GM19468 (cell line): Measurements from ENCODE around the gene LYZL1.
"Not testable (repeated sequence)": the region's sequence is repeated elsewhere in the genome, so short reads cannot be mapped to it uniquely, and the experiment has no call there.

Experiments
- ATAC-seq: cut with Tn5 transposase; IDR thresholded peaks from one replicate; pipeline ENCODE4 v1.9.1; 2021; ENCODE audit warnings: mild to moderate bottlenecking, moderate library complexity, moderate number of reproducible peaks; ENCODE audit not compliant: unreplicated experiment; ENCODE audit errors: extremely low read depth

LYZL1 gene

DNA sequence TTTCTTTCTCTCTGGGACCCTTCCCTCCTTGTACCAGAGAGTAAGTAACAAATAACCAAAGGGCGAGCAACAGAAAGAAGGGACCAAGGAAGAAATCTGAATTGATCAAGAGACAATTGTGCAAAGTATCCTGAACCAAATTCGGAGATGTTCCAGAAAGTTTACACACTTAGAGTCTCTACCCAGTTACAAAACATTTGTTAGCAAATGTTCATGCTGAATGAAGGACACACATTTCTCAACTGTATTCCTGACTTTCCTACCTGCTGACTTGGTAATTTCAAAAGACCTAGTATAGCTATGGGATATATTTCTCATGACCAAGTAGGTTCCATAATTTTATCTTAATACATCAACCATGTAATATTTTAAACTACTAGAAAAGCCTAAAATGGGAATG lies 37.4 kb downstream of the LYZL1 start:
- ATAC-seq, result no peak

DNA sequence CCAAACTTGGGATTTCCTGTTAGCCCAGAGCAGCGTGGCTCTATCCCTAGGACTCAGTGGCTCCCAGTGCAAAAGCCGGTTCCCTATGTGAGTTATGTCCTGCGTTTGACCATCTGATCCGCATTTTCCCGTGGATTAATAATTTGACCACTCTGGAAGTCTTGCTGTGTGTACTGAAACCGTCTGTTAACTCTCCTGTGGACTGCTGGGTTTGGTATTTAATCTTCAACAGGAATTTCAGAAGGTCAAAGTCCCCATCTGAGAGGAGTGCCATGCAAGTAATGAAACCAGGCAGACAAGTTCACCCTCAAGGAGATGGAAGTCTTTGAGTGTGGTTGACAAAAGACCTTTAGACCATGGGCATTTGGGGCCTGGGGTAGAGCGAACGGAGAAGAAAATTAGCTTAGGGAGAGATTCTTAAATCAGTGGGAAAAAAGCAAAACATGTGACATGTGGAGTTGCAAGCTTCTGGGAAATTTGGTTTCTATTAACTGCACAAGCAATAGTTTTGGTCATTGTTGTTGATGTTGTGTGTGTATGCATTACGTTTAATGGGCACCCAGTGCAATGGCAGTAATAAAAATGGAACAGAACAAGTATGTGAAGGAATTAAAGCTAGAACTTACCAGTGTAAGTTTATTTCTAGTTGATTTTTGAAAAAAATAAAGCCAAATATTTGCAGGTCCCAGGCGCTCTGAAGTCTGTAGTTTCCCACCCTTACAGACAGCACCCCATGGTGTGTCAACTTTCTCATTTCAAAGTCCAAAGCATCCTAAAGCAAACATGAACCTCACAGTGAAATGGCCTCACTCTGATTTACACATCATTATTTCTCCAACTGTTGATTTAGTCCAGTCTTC lies 38.2 kb downstream of the LYZL1 start:
- ATAC-seq, result no peak

DNA sequence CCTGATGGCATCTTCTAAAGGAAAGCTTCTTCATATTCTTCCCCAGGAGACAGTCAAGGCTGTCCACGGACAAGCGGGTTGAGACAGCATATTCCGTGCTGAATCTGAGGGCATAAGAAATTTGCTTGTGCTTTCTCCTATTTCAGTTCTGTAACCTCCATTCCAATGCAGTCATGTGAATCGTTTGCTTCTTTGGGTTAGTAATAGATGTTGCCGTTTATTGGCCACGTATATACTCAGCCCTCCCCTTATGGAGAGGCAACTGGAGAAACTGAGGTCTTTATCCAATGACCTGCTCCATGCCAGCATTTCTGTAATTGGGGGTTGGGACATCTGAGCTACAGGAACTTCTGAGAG lies 38.9 kb downstream of the LYZL1 start:
- no peak for ATAC-seq

DNA sequence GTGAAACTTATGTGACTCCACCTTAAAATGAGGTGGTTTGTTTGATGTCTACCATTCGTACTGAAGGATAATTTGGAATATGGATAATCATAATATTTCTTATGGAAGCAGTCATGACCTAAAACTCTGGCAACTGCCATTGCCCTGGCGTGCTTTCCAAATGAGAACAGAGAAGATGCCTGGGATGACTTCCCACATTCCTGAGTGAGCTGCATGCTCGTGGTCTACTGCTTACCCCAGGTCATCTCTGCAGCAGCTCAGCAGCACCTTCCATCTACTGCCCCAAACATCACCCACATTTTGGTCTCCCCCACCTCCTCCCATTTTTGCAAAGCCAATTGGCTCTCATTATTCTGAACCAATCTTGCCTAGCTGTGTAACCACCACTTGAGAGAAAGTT lies 40.1 kb downstream of the LYZL1 start:
- no peak for ATAC-seq

DNA sequence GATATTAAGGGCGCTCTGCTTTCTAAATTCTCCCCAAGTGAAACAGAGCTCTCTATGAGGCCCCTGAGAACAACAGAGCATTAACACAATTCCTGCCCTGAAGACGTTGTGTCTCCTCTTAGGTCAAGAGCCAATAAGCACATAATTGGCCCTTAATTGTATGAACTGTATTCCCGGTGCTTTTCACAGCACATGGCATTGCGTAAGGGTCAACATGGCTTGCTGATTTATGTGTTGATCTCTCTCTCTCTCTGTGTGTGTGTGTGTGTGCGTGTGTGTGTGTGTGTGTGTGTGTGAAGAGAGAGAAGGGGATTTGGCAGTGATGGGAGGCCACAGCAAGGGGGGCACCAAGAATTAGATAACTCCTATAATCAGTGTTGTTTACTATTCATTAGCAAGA lies 40.5 kb downstream of the LYZL1 start:
- ATAC-seq, result no peak

DNA sequence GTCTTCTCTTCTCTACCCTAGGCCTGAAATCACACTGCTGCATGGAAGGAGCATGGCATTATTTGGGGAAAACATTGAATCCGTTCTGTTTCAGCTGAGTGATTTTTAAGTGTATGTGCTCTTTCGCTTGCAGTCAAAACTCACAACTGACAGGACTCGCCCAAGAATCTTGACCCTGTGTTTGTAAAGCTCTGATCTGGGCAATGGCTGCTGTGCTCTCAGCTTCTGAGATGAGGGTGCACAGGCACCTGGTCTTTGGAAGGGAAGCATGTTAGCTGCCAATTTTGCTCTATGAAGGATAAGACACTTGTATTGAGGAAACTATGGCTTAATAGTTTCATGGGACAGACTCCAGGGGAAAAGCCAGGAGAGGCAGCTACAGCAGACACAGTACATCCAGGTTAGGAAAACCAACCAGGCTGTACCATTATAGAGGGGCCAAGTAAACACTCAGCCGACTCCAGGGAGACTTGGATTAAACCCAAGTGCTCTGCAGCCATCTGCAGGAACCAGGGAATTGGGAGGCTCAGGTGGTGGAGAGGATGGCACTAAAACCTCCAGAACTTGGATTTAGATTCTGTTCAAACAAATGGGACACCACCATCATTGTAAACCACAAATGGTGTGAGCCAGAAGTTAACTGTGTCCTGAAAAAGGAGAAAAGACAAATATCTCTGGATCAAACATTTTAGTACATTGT lies 43.3 kb downstream of the LYZL1 start:
- no peak for ATAC-seq

DNA sequence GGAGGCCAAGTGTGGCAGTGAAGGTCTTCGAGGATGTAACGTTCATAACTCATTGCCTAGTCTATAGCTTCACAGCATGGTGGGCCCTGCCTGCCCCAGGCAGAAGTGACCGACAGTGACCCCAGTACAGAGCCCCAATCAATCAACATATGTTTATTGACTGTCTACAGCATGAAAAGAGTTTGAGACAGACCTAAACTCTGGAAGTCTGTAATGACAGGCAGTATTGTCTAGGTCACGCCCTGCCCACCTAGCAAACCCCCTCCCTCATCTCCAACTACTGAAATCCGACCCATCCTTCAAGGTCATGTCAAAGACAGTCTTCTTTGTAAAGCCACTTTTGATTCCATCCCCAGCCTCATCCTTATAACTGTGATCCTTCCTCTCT lies 43.9 kb downstream of the LYZL1 start:
- ATAC-seq, result no peak

DNA sequence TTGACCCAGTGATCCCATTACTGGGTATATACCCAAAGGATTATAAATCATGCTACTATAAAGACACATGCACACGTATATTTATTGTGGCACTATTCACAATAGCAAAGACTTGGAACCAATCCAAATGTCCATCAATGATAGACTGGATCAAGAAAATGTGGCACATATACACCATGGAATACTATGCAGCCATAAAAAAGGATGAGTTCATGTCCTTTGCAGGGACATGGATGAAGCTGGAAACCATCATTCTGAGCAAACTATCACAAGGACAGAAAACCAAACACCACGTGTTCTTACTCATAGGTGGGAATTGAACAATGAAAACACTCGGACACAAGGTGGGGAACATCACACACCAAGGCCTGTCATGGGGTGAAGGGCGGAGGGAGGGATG lies 48.7 kb downstream of the LYZL1 start:
- not testable (repeated sequence) for ATAC-seq

DNA sequence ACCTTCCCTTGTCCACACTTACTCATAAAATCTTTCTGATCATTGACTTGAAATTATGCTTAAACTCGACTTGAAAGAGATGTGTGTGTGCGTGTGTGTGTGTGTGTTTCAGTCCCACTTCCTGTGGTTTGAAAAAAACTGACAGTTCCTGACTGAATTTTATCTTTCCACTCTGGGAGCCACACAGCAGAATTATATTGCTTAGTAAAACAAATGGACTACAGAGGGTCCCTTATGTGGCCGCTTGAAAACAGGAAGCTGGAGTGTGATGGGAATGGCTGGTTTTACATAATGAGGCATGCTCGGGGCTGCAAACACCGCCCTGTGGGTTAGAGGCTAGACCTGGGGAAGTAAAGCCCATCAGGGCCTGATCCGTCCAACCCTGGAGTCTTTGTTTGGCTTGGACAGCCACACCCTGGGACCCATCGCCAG lies 54.8 kb downstream of the LYZL1 start:
- ATAC-seq, result no peak

DNA sequence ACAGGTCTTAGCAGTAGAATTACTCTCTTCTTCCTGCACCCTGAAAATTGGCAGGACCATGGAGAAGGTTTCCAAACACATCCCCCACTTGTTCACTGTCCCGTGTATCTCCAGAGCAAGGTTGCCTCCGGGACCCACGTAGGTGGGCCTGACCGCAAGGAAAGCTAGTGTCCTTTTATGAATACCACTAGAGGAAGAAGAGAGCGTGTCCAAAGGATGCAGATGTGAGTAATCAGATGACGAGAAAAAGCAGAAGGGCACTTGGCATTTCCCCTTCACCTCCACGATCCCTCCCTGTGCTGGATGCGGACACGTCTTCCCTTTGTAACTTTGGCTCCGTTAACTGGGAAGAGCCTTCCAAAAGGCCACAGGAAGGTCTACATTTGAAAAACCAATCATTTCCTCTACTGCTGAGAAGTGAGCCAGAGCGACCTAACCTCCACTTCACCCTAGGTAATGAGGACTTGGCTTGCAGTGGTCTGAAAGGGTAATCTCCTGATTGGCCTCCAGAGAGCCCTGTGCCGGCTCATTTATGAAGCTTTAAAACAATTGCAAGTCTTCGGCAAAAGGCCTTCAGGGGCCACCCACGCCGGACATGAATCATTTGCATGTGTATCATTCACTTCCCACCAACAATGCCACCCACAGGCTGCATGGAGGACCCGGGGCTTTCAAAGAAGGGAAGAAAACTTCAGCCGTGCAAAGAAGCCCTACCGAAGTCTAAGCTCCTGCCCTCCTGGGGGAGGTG lies 55.4 kb downstream of the LYZL1 start:
- no peak for ATAC-seq

DNA sequence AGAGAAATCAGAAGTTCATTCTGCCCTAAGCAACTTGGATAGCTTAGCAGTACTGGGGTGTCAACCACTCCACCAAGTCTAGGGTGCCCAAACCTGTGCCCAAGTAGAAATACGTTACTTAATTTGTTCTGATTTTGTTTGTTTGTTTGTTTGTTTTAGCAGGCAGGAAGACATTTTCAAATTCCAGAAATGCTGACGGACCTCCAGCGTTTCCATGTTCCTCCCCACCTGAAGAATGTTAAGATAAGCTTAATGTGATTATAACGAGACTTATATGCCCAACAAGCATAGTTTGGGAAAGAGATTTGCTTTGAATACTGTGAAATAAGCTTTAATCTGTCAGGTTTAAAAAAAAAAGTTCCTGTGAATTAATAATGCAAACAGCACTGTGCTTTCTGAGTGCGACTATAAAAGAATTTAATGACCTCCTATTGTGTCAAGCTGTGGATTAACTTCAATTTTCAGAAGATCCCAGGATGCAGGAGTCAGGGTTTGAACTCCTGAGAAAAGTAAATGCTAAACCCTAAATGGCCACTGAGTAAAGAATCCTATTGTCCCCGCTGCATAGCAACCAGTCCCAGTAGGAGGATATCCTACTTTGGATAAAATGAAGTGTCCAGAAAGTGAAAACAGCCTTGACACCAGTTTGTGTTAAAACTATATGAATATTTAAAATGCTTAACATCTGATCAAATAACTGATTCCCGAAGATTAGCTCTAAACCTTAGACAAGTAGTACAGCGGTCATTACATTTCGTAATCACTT lies 56.5 kb downstream of the LYZL1 start:
- ATAC-seq, result no peak

DNA sequence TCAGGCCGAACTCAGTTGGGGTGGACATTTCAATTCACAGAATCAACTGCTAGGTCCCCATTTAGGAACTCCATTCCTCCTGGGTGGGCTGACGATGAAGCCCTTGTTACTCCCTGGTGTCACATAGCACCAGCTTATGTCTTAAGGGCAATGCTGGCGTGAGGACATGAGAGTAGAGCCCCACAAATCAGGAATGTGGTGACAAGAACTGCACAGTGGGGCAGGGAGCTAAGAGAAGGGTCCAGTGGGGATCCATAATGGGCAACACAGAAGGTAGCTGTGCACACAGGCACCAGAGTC lies 57.0 kb downstream of the LYZL1 start:
- ATAC-seq, result no peak

DNA sequence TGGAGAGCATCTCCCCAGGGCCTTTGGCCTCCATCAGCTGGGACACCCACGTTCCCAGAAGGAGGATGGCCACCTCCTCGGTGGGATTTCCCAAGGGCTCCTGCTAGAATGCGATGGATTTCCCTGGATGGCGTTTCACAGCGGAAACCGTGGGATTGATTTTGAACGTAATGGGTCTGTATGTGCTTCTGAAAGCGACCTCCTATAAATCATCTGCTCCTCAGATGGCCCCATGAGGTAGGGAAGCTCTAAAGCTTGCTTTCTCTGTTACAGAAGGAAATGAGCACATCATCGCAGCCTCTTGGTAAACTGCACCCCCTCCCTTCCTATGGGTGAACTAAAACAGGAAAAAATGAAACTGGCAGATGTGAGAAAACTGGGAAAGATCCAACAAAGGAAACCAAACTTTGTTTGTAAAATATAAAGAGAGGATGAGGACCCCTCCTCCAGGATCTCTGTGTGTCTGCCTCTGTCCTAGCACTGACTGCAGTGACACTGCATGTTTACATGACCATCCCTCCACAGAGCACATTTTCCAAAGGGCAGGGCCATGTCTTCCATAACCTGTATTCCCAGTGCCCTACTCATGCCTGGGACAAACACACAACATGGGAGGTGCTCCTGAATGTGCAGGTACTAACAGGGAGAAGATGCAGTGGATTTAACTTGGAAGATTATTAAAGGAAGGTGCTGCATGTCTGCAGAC lies 57.6 kb downstream of the LYZL1 start:
- no peak for ATAC-seq

DNA sequence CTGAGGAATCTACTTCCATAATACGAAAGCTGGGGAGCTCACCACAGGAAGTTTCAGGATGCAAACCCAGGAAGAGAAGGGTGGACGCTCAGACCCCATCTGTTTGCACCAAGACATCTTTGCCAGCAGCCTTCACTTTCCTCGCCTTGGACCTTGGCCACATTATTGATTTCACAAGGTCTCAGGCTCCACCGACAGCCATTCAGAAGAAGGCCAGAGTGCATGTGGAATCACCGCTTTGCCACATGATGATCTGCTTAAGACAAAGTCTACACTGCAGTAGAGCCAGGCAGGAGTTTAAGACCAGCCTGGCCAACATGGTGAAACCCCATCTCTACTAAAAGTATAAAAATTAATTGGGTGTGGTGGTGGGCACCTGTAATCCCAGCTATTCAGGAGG lies 60.0 kb downstream of the LYZL1 start:
- ATAC-seq, result no peak

DNA sequence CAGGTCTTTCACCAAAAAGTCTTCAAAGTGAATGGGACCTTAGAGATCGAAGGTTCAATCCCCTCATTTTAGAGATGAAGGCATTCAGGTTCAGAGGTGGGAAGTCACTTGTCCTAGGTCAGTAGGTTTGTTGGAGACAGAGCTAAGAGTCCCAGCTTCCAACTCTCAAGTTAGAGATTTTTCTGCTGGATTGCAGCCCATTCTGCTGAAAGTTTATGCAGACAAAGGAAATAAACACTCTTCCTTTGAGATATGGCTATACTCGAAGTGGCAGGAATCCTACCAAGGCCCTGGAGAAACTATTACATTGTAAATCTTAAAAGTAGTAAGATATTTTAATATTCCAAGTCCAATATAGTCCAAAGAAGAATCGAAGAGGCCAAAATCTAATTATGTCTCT lies 64.4 kb downstream of the LYZL1 start:
- no peak for ATAC-seq

DNA sequence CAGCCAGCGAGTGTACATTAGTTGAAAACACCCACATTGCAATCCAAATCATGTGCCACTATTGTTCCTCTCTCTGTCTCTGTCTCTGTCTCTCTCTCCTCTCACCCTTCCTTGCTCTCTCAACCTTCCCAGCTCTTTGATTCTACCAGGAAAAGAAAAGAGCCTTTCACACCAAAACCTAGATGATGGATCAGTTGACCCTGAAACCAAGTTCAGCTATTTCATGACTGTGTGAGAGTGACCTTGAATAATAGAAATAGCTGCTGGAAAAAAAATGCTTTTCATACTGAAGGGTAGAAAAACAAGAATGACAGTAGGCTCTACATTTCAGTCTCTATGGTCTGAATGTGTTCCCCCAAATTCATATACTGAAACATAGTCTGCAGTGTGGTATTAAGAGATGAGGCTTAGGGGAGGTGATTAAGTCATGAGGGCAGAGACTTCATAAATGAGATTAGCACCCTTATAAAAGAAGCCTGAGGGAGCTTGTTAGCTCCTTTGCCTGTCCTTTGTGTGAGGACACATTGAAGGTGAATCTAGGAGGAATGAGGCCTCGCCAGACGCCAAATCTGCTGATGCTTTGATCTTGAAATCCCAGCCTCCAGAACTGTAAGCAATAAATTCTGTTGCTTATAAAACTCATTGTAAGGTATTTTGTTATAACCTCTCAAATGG lies 65.2 kb downstream of the LYZL1 start:
- no peak for ATAC-seq

DNA sequence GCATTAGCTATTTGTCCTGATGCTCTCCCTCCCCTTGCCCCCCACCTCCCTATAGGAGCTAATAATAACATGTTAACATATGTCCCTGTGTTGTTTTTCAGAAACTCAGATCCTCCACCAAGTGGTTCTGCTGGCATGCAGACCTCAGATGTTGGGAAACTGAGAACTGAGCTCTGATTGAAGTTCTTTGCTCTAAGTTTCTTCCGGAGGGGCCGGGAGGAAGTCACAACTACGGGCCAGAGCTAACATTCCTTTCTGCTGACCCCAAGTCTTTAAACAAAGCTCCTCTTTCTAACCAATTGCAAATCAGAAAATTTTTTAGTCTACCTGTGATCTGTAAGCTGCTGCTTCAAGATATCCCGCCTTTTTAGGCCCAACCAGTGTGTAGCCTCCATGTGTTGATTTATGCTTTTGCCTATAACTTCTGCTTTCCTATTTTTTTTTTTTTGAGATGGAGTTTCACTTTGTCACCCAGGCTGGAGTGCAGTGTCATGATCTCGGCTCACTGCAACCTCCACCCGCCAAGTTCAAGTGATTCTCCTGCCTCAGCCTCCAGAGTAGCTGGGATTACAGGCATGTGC lies 66.6 kb downstream of the LYZL1 start:
- ATAC-seq, result no peak

DNA sequence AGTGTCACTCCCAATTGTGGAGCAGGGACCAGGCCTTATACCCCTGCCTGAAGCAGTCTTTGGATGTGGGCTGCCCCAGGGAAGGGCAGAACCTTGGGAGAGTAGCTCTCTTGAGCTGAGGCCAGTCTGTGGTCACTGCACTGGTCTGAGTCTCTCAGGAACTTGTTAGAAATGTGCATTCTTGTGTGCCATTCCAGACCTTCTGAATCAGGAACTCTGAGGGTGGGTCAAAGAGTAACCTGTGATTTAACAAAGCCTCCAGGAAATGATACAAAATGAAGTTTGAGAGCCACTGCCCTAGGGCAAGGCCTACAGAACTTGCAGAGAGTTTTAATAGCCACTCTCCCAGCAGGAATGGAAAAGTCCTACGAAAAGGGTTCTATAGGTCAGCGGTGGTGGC lies 68.1 kb downstream of the LYZL1 start:
- no peak for ATAC-seq

DNA sequence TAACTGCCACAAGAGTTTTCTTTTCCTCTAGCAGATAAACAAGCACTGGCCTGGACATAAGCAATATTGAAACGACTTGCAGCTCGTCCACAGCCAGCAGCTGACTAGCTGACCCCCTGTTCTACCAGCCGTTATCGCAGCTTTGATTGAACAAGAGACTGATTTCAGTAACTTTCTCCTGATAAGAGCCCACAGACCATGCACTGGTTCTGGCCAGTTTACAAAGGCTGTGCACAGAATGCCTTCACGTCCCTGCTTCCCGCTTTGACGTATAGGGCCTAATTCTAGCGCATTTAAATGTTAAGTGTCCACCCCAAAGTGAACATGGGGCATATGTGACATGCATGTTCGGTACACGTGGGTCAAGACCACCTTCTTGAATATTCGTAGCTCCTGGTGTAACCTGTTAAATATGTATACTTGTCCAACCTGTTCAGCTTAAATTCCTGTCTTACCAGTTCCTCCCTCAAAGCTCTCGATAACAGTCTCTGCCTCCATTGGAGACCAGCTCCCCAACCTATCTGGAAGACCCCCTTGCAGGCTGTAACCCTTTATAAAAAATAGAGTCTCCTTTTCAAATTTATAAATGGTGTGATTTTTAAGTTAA lies 69.2 kb downstream of the LYZL1 start:
- no peak for ATAC-seq
